ENCODE results near the gene MDC1.
"Not testable (repeated sequence)": the region's sequence is repeated elsewhere in the genome, so short reads cannot be mapped to it uniquely, and the experiment has no call there.

Gene MDC1

DNA sequence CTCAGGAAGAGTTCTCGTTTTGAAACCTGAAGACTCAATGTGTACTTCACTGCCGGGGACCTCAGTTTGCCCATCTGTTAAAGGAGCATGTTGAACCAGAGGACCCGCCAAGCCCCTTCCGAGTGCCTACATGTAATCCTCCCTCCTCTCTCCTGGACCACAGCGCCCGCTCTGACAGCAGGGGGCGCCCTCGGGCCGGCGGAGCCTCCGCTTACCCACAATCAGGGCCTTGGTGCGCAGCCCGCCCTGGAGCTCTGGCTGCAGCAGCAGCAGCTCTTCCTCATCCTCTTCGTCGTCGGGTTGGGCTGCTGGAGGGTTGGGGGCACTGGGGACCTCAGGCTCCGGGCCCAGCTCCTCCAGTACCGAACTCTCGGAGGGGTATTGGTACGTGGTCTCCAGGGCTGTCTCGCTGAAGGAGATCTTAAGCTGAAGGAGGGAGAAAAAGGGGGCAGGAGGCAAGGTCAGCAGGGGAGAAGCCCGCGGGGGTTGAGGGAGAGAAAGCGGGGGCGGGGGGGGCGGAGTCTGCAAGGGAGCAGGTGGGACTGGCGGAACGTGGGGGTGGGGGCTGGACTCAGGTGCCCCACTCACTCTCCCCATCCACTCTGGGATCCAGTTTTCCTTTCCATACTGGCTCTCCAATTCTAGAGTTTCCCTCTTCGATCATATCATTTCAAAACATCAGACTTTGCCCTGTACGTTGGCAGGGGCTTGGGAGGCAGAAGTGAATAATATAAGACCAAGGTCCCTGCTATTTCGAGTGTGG is 37.9 kb downstream of the MDC1 start:
- DNase-seq: peak; percentile 97

DNA sequence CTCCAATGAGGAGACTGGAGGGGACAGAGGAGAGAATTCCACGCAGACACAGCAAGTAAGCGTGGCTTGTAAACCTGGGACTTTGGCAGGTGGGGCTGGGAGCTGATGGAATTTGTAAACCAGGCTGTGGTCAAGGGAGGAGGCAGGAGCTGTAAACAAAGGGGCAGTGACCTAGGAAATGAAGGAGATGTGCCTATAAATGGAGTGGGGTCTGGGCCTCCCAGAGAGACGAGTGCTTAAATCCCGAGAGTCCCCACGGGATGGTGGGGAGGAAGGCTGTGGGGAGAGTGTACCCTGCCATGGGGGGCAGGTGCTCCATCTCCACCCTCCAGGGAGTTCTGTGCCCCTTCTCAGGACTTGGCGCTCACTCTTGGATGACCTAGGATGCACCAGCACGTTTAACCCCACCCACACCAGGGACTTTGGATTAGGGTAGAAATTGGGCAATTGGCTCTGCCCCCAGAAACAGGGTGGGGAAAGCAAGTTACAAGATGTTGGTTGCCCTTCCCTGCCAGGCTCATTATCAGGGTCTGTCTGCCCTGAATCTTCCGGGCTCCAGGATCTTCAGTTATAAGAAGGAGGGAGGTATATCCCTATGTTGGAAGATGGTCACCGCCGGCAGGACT is 40.3 kb downstream of the MDC1 start:
- DNase-seq: no peak

DNA sequence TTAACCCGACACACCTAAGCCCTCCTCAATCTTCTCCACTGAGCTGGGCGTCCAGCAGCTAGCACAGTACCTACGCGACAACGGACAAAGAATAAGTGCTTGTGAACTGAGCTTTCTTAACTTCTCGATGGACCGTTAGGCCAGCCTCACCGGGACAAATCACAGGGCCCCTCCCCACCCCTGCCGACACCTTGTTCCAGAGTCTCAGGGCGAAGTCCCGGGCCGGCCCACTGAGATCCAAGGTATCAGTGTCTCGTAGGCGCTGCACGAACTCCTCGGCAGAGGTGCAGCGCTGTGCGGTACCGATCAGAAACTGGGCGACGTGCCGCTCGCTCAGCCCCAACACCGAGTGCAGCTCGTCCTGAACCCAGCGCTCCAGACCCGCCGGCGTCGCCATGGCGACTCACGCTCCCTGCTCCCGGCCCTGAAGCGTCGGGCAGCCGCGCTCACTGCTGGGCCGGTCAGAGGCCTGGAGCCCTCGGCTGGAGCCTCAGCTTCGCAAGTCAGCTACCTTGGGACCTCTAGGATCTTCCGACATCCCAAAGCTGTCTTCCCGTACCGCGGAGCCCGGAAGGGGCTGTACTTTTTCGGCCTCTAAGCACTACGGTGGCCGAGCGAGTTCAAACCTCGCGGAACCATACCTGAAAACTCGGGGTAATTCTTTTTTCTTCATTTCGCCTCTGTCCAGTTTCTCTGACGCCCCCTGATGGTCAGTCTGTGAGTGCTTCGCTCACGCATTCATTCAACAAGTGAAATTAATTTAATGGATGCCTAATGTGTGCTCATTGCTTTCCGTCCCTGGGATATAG is 44.4 kb downstream of the MDC1 start, which contains the start of gene DHX16:
Gene DHX16 (minus strand): TSS at position 562 of the 809 bp plus-strand sequence. CDS start 165 bp downstream, at position 397.
- DNase-seq: peak; percentile 96

DNA sequence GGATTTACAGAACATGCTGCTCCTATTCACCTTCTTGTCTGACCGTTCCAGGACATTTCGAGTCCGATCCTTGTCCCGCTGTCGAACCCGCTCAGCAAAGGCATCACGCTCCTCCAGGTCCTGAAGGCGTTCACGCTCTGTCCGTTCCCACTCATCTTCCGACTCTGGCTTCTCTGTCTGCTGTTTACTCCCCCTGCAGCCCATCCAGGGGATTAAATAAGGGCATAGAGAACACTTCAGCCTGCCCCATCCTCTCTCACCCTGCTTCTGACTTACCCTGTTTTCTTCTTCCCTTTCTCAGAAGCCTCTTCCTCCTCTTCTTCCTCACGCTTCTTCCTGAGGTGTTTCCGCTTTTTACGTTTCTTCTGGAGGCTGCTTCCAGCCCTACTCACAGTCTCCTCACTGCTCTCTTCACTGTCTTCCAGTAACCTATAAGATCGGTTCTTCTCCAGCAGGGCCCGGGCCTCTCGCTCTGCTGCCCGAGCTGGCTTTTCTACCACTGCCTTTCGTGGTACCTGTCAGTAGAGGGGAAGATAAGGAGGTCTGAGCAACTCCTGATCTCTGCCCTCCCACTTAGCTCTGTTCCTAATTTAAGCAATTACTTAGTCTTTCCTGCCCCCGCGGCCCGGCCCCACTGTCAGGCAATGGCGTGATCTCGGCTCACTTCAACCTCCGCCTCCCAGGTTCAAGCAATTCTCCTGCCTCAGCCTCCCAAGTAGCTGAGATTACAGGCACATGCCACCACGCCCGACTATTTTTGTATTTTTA is 46.1 kb downstream of the MDC1 start:
- no peak for DNase-seq

DNA sequence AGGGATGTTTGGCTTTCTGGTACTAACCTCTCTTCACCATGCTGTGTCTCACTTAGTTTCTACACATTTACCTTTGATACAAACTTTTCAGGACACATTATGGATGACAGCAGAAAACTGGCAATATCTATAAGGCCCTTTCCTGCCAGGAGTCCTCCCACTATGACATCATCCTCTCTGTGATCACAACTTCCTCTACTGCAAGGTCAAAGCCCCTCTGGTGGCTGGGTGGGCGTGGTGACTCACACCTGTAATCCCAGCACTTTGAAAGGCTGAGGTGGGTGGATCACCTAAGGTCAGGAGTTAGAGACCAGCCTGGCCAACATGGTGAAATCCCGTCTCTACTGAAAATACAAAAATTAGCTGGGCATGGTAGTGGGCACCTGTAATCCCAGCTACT is 50.8 kb downstream of the MDC1 start:
- DNase-seq: peak; percentile 75

DNA sequence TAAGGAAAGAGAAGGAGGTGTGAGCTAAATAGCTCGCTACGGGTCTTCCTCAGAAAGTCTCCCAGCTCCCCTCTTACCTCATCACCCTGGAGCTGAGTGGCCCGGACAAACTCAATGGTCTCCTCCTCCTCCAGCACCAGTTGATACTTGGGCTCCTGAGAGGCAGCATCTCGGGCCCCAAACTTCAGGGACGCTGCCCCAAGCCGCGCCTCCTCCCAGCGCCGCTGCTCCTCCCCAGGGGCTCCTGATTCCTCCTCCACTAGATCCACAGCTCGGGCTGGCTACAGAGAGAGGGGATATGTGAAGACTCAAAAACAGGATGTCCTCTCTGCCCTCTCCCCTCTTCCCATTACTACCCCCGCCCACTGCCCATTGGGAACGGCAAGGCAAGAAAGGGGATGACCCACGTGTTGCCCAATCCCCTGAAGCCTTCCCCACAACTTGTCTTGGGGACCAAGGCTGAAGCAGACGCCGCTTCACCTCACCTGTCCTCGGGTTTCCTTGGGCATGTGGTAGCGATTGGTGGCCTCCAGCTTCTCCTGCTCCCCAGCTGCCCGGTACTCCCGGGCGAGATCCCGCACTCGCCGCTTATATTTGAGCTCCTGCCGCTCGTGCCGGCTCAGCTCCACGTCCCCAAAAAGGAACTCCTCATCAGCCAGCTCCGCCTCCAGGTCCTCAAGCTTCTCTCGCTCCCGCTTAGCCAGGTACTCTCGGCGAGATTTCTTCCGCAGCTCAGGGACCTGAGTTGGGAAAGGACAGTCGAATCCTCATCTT is 51.9 kb downstream of the MDC1 start:
- DNase-seq: no peak

DNA sequence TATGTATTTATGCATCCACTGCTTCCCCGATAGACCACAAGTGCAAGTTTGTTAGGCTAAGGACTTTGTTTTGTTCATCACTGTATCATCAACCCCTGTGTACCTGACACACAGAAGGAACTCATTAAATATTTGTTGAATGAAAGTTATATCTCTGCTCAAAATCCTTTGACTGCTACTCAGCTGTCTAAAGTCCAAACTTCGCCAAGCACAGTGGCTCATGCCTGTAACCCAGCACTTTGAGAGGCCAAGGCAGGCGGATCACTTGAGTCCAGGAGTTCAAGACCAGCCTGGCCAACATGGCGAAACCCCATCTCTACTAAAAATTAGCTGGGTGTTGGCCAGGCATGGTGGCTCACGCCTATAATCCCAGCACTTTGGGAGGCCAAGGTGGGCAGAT is 59.2 kb downstream of the MDC1 start:
- not testable (repeated sequence) for DNase-seq

DNA sequence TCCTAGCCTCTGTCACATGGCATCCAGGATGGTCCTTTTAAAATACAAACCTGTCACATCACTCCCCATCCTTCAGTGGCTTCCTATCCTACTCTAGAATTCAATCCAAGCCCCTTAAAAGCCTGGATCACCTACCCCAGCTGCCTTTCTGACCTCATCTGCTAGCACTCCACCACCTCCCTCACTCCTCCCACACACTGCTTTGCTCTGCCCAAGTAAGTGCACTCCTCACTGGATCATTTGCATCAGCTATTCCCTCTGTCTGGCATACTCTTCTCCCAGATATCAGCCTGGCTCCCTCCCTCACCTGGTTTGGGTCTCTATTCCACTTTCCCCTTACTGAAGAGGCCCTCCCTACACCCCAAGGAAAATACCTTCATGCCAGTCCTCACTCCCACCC is 59.6 kb downstream of the MDC1 start:
- DNase-seq: no peak

DNA sequence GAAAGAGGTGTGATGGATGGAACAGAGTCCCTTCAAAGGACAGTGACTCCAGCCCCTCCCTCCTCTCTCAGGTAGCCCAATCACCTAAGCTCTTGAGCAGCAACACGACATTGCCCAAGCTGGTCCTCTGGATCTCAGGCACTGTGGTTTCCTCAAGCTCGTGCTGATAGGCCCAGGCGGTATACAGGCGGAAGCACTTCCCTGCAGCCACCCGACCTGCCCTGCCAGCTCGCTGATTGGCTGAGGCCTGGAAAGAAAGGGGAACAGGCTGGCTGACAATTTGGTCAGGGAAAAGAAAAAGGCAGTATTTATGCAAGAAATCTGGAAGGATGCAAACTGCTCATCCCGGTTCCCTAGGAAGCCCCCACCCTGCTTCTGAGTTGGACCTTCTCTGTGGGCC is 60.6 kb downstream of the MDC1 start:
- DNase-seq: no peak

DNA sequence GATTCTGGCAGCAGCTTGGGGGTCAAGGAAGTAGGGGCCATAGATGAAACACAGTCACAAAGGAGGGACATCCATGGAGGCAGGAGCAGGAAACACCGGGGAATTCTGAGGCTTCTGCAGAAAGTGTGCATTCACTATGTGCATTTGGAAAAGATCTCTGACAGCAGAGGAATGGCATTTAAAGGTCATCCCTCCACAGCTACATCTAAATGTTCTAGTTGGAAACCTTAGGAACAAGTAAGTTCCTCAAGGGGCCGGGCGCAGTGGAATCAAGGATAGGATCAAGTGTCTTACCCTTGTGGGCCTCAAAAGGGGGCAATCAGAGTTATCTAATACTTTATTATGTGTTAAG is 61.4 kb downstream of the MDC1 start:
- no peak for DNase-seq

DNA sequence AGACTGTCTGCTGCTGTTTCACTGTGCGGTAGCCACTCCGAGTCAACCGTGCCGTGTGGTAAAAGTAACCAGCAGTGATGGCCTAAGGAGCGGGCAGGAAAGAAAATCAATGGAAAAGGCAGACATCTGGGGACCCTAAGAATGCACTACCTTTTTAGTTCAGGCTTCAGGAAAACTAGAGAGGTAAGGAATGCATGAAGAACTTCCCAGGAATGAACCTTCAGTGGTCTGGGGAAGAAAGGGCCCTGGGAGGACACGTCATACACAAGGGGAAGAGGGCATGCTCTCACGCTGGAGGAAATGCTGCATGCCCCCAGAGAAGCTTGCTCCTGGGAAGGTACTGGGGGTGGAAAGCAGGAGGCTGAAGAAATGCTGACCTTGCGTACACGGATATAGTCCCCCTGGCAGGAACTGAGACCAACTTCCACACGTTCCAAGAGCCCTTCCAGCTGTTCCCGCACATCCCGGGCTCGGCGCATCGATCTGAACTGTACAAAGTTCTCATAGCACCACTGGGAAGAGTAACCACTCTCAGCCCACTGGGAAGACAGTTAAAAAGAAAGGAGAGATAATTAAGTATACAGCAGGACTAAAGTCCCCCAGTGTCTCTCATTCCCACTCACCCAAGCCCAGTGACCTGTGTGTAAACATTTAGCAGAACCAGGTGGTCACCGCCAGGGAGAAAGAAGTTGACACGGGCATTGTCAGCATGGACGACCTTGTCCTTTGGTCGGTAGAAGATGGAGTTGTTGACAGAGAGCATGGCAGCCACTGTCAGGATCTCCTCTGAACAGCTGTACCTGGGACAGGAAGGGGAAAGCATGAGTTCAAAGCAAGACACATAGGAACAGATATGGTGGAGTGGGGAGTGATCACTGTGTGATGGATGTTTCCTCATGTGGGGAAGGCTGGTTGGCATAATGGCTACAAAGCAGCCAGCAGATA is 62.0 kb downstream of the MDC1 start:
- no peak for DNase-seq

DNA sequence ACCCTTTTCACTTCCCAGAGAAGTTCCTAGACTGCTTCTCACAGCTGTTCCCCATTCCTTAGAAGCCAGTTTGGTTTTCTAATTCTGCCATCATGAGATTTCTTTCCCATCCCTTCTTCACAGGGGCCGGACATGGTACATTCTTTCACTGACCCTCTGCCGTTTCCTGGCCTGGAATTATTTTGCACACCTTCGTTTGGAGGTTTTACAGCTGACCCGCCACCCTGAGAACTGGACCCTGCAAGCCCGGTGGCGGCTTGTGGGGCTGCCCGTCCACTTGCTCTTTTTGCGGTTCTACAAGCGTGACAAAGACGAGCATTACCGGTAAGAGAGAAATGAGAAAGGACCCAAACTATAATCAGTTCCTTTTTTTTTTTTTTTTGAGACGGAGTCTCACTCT is 65.9 kb downstream of the MDC1 start:
- DNase-seq: no peak
